ENCODE data around the gene GLIS2. TPM values are rescaled to one million over a fixed set of nuclear protein-coding genes. Genes with fewer than 3 reads are reported as not detected.

Gene GLIS2
- total and polyA plus RNA-seq, 2 experiments from 2014 or later, result 10.3 to 14.5 TPM

DNA sequence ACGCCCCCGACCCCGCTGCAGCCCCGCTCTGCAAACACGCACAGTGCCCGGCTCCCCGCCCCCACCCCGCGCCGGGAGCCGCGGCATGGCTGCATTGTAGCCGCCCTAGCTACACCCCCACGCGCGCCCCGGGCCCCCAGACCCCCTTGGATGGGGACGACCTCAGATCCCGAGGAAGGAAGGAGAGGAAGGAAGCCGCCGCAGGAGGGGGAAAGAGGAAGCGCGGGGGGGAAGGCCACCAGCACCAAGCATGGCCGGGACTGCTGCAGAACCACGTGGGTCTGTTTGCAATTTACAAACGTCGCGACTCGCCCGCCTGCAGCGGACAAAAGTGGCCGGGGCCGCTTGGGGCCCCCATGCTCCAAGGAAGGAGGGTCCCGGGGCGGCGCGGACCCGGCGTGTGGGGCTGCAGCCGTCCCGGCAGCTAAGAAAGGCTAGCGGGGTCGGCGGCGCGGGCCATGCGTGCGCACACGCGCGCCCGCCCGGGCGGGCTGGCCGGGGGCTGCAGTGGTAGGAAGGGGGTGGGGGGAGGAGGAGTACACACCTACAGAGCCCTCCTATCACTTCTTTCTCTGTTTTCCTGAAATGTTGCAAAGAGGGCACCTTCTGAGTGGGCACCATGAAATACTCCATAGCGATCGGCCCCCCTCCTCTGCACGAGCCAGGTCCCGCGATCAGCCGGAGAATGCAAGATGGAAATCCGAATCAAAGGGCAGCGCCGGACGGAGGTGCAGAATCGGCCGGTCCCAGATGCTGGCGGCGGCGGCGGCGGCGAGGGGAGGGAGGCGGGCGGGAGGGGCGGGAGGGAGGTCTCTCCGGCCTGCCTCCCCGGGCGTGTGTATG lies 43.5 kb upstream of the GLIS2 start:
- TF ChIP-seq, protein P1, sequence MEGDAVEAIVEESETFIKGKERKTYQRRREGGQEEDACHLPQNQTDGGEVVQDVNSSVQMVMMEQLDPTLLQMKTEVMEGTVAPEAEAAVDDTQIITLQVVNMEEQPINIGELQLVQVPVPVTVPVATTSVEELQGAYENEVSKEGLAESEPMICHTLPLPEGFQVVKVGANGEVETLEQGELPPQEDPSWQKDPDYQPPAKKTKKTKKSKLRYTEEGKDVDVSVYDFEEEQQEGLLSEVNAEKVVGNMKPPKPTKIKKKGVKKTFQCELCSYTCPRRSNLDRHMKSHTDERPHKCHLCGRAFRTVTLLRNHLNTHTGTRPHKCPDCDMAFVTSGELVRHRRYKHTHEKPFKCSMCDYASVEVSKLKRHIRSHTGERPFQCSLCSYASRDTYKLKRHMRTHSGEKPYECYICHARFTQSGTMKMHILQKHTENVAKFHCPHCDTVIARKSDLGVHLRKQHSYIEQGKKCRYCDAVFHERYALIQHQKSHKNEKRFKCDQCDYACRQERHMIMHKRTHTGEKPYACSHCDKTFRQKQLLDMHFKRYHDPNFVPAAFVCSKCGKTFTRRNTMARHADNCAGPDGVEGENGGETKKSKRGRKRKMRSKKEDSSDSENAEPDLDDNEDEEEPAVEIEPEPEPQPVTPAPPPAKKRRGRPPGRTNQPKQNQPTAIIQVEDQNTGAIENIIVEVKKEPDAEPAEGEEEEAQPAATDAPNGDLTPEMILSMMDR (IDR thresholded peaks at IDR 0.05; ENCODE audit: low read depth, low read length), result no peak
- peak overlapping the region; percentile 93 for H3K4me3 ChIP-seq
- H3K4me1 ChIP-seq (ENCODE audit: low read depth), result peaks cover 6% of the 10 kb centered on the region
- H3K9me3 ChIP-seq (ENCODE audit: low read depth), result no peaks in the 10 kb centered on the region
- peak overlapping the region; percentile 85 for H3K27ac ChIP-seq
- H3K36me3 ChIP-seq, result no peaks in the 10 kb centered on the region
- no peaks in the 10 kb centered on the region for H3K27me3 ChIP-seq
- DNase-seq (ENCODE audit: low read depth in 1 of 2, low spot score in 1 of 2), result peak; percentile 40 to 86

DNA sequence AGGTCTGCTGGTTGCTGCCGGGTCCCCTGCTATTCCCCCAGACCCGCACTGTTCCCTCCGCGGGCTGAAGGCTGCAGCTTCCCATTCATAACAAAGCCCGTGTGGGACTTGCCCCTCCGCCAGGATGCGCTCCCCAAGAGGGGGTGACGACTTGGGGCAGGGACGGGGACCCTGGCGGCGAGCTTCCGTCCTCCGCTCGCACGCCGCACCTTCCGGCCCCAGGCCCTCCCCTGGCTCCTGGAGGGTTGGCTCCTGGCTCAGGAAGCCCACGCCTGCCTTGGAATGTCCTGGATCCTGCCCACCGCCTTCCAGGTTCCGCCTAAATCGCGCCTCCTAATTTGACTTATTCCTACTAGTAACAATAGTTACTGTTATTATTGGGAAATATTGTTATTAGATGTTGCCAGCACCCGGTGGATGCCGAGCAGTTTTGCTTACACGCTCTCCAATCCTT lies 42.0 kb upstream of the GLIS2 start:
- no peaks in the 10 kb centered on the region for H3K9me3 ChIP-seq (ENCODE audit: low read depth)
- H3K4me3 ChIP-seq, result peak overlapping the region; percentile 93
- peaks cover 6% of the 10 kb centered on the region for H3K4me1 ChIP-seq (ENCODE audit: low read depth)
- TF ChIP-seq, protein P1 (IDR thresholded peaks at IDR 0.05; ENCODE audit: low read depth, low read length), result peak; percentile 35
- peak overlapping the region; percentile 85 for H3K27ac ChIP-seq
- no peaks in the 10 kb centered on the region for H3K36me3 ChIP-seq
- H3K27me3 ChIP-seq, result no peaks in the 10 kb centered on the region
- DNase-seq (ENCODE audit: low read depth in 1 of 2, low spot score in 1 of 2), result peak; percentile 61 to 64

DNA sequence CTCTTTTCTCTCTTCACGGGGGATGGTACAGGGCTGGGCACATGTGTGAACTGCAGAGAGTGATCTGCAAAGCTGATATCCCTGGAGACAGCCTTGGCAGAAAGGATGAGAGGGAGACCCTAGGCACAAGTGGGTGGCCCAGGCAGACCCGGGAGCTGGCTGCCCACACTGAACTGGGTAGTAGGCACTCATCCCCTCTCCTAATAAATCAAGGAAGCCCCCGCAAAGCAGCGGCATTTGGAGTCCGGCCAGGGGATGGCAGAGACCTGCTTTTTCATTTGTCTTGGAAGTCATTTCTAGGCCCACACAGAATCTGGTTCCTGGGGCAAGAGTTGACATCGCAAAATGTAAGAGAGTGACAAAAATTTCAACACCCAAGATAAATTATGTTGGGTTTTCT lies 40.0 kb upstream of the GLIS2 start:
- Histone ChIP-seq H3K27ac (no peak overlapping the region), H3K4me1 (ENCODE audit: low read depth) (peaks cover 2% of the 10 kb centered on the region), H3K36me3 (no peaks in the 10 kb centered on the region), H3K4me3 (no peak overlapping the region), H3K9me3 (ENCODE audit: low read depth) (no peaks in the 10 kb centered on the region), H3K27me3 (no peaks in the 10 kb centered on the region)
- TF ChIP-seq, protein P1 (IDR thresholded peaks at IDR 0.05; ENCODE audit: low read depth, low read length), result no peak
- DNase-seq (ENCODE audit: low read depth in 1 of 2, low spot score in 1 of 2), result no peak

DNA sequence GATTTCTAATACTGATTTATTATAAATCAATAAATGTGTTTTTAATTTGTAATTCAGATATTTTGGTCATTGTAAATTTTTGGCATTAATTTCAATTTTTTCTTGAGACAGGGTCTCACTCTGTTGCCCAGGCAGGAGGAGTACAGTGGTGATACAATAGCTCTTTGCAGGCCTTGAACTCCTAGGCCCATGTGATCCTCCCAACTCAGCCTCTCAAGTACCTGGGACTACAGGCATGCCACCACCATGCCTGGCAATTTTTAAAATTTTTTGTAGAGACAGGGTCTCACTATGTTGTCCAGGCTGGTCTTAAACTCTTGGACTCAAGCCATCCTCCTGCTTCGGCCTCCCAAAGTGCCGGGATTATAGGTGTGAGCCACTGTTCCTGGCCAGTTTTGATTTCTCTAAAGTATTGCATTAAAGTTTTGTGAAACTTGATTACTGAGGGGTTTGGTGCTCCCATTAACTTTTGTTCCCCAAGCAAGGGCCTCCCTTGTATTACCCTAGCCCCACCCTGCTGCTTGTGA lies 37.8 kb upstream of the GLIS2 start:
- H3K9me3 ChIP-seq (ENCODE audit: low read depth), result no peaks in the 10 kb centered on the region
- H3K36me3 ChIP-seq, result no peaks in the 10 kb centered on the region
- H3K4me1 ChIP-seq (ENCODE audit: low read depth), result no peaks in the 10 kb centered on the region
- DNase-seq (ENCODE audit: low read depth in 1 of 2, low spot score in 1 of 2), result no peak
- no peaks in the 10 kb centered on the region for H3K27me3 ChIP-seq
- peak overlapping the region; percentile 9 for H3K27ac ChIP-seq
- TF ChIP-seq, protein P1 (IDR thresholded peaks at IDR 0.05; ENCODE audit: low read depth, low read length), result no peak
- H3K4me3 ChIP-seq, result no peak overlapping the region

DNA sequence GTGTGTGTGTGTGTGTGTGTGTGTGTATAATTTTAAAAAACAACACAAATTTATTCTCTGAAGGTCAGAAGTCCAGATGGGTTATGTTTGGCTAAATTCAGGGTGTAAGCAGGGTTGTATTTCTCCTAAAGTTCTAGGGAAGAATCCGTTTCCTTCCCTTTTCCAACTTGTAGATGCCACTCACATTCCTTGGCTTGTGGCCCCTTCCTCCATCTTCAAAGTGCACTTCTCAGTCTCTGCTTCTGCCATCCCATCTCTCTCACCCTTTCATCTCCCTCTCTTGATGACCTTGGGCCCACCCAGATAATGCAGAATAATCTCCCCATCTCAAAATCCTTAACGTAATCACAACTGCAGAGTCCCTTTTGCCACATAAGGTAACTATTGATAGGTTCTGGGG lies 35.2 kb upstream of the GLIS2 start:
- no peaks in the 10 kb centered on the region for H3K27me3 ChIP-seq
- H3K9me3 ChIP-seq (ENCODE audit: low read depth), result no peaks in the 10 kb centered on the region
- TF ChIP-seq, protein P1 (IDR thresholded peaks at IDR 0.05; ENCODE audit: low read depth, low read length), result no peak
- no peak overlapping the region for H3K4me3 ChIP-seq
- H3K4me1 ChIP-seq (ENCODE audit: low read depth), result no peaks in the 10 kb centered on the region
- H3K36me3 ChIP-seq, result no peaks in the 10 kb centered on the region
- H3K27ac ChIP-seq, result no peak overlapping the region
- no peak for DNase-seq (ENCODE audit: low read depth in 1 of 2, low spot score in 1 of 2)

All from cardiac muscle cell (in vitro differentiated cells and primary cell).